Spleen (tissue), 7 donors: ENCODE results near the gene PKP4.

Experiments used
- POLR2AphosphoS5 ChIP-seq, 3 donors: sonication (generic); formaldehyde crosslinking; IDR thresholded peaks; one replicate each; pipeline ENCODE4 v1.5.1; 2017; ENCODE audit warnings: antibody characterized with exemption in 3 of 3
- TF ChIP-seq, protein P1 (sequence below), 11 experiments: fragments of 200-600 bp in 7 of 11; fragments of 450-650 bp in 4 of 11; sonication (generic) in 4 of 11; IDR thresholded peaks in 8 of 11; conservative IDR thresholded peaks in 3 of 11; 1 replicate in 7 of 11; 2 replicates in 4 of 11; pipeline versions ENCODE4 v1.4.0 to v1.8.0; 2016 to 2021; ENCODE audit warnings: antibody characterized with exemption in 11 of 11, inconsistent platforms in 4 of 11, mild to moderate bottlenecking in 1 of 11
- donor health status: DM: no; HTN: no; CAD: no; lungs with moderate emphysema.
- donor health status: DM: no; HTN: no; CAD: no.
- donor health status: DM: no; HTN: no; CAD: no.

DNA sequence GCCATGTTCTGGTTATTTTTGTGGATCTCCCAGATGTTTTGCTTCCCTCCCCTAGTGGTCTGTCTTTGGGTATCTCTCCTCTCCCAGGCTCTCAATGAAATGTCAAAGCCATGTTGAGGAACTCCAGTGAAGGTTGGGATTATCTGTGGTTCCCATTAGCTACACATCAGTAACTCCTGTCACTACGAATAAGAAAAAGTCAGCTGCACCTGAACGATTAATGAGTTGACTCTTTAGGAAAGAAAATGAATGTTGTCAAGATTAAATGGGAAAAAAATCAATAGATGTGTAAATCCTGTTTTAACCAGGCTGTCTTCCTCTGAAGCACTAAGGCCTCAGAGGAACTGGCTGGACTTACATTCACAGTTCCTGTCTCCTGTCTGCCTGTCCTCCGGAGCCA, 244.3 kb downstream of the PKP4 start:
- TF ChIP-seq, protein P1, sequence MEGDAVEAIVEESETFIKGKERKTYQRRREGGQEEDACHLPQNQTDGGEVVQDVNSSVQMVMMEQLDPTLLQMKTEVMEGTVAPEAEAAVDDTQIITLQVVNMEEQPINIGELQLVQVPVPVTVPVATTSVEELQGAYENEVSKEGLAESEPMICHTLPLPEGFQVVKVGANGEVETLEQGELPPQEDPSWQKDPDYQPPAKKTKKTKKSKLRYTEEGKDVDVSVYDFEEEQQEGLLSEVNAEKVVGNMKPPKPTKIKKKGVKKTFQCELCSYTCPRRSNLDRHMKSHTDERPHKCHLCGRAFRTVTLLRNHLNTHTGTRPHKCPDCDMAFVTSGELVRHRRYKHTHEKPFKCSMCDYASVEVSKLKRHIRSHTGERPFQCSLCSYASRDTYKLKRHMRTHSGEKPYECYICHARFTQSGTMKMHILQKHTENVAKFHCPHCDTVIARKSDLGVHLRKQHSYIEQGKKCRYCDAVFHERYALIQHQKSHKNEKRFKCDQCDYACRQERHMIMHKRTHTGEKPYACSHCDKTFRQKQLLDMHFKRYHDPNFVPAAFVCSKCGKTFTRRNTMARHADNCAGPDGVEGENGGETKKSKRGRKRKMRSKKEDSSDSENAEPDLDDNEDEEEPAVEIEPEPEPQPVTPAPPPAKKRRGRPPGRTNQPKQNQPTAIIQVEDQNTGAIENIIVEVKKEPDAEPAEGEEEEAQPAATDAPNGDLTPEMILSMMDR (IDR thresholded peaks at IDR 0.05 in 8 of 11, conservative IDR thresholded peaks at IDR 0.05 in 3 of 11) = no peak
- no peak for TF ChIP-seq POLR2AphosphoS5 (IDR thresholded peaks at IDR 0.05)
